Activated CD4-positive, alpha-beta T cell treated with anti-CD3 and anti-CD28 coated beads, Interleukin-2, amount 50 U/mL, for 24 hours (primary cell): ENCODE measurements around the gene SCAF4.
"Not testable (repeated sequence)": the region's sequence is repeated elsewhere in the genome, so short reads cannot be mapped to it uniquely, and the experiment has no call there.

Source experiments
- DNase-seq, 2 donors: peaks; one replicate each; pipeline ENCODE4 v3.0.0-alpha.2; 2020; ENCODE audit warnings: low read depth in 1 of 2, low spot score in 1 of 2

The SCAF4 gene

DNA sequence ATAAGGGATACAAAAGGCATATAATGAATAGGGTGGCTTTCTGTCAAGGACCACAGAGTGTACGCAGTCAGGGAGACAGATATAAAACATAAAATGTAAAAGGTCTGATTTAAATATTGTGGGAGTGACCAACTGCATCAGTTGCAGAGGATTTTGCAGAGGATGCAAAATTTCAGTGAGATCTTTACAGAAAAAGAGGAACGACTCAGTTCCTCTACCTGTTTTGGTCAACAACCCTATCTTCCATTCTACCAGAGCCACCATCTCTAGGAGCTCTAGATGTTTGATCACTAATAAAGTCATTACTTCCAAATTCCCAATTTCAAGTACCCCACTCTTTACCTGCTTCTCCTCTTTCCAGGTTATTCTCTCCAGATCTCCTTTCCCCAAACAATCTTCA, 56.0 kb downstream of the SCAF4 start:
- DNase-seq, result no peak

DNA sequence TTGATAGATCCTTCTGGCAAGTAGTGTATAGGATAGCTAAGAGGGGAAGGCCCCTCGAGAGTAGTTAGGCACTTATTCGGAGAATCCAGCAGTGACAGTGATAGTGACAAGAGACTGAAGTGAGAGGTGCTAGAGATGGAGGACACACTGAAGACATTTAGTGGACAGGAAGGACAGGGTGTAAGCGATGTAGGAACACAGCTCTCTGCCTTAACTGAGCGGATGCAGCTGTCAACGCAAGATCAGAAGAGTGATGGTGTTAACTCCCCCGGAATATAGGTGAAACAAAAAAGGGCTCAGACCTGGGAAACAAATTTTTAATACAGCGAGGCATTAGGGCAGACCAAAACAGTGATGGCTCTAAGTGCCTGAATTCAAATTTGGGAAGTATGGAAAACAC, 56.6 kb downstream of the SCAF4 start:
- DNase-seq, result no peak

DNA sequence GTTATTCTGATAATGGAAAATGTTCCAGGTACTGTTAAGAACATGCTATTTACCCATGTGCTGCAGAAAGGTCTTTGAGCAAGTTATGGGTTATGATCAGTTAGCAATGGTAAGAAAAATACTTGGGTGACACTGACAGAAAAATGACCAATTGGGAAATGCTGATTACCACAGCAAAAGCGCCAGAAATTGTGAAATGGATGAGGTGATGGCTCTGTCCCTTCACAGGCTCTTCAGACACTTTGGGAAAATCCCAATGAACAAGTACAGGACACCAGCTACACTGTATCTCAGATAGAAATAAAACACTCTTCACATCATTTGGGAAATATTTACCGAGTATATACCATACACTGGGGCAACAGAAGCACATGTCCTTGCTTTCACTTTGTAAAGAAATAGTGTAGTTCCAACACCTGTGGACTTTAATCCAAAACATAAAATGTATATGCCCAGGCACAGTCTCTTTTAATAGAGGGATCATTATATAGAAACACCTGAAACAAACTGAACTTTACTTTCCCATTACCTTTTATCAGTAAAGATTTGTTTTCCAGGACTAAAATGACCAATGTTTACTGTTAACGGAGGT, 58.5 kb downstream of the SCAF4 start:
- no peak for DNase-seq

DNA sequence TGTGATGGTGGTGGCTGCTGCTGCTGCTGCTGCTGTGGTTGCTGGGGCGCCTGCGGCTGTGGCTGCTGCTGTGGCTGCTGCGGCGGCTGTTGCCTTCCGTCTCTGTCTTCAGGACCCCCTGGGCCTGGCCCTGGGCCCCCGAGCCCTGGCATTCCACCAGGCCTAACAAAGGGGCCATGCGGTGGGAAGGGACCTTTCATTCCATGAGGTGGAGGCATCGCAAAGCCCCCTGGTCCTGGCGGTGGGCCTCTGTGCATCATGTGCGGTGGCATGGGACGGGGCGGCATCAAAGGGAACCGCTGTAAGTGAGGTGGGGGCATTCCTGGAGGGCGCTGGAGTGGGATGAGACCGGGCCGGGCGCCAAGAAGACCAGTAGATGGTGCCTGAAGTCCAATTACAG, 60.0 kb downstream of the SCAF4 start:
- DNase-seq, result no peak

DNA sequence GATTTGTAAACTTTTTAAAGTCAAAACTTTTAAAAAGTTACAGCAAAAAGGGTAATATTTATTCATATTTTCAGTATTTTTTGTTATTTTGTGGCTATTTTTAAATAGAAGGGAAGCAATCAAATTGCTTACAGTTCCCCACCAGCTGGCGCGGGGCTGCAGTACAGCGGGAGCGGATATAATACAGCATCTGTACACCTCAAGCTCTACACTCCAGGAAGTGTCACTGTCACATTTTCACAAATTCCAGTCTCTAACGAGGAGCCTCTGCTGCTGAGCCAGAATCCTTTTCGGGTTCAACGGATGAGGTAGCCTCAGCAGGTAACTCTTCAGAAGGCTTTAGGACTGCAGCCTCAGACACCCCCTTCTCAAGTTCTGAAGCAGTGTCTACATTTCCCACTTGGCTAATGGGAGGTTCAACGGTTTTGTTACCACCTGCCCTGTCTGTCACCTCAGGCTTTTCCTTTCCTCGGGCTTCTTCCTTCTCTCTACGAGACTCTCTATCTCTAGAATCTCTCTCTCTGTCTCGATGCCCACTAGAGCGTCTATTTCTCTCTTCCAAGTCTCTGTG, 60.7 kb downstream of the SCAF4 start:
- no peak for DNase-seq

DNA sequence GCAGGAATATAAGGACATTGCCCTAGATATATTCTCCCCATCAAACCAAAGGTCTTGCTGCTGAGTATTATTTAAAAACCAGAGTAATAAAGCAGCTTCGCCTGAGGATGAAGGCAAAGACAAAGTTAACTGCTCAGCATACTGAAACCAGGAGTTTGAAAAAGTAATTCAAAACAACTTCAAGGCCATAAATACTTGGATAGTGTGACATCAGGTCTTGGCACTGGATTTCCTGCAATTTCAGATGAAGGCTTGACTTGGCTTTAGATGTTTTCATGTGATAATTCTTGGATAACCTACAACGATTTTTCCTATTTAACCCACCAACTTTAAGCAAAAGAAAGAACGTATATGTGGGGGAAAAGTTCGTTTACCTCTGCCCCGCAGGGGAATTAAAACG, 61.8 kb downstream of the SCAF4 start:
- DNase-seq, result no peak

DNA sequence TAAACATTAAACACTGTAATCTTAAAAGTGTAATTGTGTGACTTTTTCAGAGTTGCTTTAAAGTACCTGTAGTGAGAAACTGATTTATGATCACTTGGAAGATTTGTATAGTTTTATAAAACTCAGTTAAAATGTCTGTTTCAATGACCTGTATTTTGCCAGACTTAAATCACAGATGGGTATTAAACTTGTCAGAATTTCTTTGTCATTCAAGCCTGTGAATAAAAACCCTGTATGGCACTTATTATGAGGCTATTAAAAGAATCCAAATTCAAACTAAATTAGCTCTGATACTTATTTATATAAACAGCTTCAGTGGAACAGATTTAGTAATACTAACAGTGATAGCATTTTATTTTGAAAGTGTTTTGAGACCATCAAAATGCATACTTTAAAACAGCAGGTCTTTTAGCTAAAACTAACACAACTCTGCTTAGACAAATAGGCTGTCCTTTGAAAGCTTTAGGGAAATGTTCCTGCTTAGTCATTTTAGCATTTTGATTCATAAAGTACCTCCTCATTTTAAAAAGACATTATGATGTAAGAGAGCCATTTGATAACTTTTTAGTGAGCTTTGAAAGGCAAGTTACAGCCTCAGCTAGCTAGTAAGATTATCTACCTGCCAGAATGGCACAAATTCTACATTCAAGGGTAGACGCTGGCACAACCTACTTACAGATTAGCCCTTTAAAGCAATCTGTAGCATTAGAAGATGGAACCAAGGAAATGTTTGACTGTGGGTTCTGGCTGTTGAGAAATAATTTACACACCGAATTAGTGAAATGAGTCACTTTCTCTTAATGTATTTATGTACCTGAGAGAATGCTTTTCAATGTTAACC, 63.0 kb downstream of the SCAF4 start:
- DNase-seq, result no peak

DNA sequence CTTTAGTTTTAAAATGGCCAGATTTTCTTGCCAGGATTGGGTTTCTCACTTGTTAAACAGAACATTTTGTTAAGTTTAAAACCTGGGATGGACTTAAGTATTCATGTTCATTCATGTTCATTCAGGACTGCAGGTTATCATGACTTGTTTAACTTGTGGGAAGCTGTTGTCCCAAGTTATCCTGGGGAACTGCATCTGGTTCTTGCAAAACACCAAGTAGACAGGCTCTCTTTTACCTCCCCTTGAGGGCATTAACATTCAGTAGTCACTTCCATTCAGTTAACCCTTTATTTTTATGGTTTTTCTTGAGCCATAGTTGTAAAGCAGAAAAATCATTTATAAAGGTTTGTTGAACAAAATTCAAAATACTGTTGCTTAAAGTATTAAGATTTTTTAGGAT, 64.3 kb downstream of the SCAF4 start:
- DNase-seq, result no peak

DNA sequence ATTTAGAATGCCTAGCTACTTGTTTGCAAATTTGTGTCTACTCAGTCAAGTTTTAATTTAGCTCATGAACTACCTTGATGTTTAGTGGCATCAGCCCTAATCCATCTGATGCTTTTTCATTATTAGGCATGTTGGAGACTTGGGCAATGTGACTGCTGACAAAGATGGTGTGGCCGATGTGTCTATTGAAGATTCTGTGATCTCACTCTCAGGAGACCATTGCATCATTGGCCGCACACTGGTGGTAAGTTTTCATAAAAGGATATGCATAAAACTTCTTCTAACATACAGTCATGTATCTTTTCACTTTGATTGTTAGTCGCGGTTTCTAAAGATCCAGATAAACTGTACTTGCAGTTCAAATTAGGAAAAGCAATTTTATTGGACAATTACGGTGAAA, 64.8 kb downstream of the SCAF4 start:
- no peak for DNase-seq

DNA sequence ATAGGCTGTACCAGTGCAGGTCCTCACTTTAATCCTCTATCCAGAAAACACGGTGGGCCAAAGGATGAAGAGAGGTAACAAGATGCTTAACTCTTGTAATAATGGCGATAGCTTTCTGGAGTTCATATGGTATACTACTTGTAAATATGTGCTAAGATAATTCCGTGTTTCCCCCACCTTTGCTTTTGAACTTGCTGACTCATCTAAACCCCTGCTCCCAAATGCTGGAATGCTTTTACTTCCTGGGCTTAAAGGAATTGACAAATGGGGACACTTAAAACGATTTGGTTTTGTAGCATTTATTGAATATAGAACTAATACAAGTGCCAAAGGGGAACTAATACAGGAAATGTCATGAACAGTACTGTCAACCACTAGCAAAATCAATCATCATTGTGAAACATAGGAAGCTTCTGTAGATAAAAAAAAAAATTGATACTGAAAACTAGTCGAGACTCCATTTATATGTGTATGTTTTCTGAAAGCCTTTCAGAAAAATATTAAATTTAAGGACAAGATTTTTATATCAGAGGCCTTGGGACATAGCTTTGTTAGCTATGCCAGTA, 65.4 kb downstream of the SCAF4 start:
- DNase-seq, result no peak

DNA sequence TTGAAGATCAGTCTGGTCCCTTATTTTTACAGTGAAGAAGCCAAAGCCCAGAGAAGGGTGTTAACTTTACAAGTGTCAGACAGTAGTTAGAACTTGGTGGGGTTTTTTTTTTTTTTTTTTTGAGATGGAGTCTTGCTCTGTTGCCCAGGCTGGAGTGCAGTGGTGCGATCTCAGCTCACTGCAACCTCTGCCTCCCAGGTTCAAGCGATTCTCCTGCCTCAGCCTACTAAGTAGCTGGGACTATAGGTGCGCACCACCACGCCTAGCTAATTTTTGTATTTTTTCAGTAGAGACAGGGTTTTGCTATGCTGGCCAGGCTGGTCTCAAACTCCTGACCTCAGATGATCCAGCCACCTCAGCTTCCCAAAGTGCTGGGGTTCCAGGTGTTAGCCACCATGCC, 66.0 kb downstream of the SCAF4 start:
- DNase-seq, result not testable (repeated sequence)

DNA sequence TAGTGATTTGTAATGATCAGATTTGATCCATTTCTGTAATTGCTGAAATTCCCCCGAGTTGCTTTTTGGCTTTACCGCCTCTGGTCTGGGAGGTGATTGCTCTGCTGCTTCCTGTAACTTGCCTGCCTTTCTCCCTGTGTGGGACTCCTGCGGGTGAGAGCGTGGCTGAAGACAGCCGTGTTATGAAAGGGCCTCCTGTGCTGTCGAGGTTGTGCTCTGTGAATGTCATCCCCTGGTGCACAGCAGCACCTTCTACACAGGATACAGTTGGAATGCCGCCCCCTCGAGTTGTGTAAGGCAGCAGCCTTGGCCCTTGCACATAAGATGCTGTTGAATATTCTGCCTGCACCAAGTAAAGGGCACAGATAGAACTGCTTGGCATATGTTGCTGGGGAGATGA, 66.5 kb downstream of the SCAF4 start:
- DNase-seq, result no peak

DNA sequence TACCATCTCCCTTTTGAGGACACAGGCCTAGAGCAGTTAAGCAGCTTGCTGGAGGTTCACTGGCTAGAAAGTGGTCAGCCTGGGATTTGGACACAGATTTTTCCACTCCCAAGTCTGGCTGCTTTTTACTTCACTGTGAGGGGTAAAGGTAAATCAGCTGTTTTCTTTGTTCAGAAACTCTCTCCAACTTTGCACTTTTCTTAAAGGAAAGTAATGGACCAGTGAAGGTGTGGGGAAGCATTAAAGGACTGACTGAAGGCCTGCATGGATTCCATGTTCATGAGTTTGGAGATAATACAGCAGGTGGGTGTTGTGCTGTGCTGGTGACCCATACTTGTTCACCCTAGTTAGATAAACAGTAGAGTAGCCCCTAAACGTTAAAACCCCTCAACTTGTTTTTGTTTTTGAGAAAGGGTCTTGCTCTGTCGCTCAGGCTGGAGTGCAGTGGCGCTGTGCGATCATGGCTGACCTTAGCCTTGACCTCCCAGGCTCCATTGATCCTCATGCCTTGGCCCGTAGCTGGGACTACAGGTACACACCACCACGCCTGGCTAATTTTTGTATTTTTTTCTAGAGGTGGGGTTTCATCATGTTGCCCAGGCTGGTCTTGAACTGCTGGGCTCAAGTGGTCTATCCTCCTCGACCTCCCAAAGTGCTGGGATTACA, 68.2 kb downstream of the SCAF4 start:
- DNase-seq, result no peak

DNA sequence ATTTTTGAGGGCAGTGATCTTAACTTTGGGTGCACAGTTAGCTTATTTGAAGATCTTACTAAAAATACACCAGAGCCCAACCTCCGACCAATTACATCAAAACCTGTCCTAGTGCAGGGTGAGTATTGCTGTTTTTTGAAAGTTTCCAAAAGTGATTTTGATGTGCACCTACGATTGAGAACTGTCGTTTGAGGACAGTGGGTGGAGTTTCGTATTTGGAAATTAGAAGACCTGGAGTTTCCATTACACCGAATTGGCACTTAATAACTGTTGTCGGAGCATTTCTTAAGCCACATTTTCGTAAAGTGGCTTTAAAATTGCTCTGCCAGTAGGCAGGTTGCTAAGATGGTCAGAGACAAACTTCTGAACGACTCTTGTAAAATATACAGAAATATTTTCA, 71.3 kb downstream of the SCAF4 start:
- DNase-seq, result no peak

DNA sequence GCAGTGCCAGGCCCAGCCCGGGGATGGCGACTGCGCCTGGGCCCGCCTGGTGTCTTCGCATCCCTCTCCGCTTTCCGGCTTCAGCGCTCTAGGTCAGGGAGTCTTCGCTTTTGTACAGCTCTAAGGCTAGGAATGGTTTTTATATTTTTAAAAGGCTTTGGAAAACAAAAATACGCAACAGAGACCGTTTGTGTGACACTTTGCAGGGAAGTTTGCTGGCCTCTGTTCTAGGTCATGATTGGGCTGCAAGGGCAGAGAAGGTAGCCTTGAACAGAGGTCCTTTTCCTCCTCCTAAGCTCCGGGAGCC, 71.7 kb downstream of the SCAF4 start:
- no peak for DNase-seq

DNA sequence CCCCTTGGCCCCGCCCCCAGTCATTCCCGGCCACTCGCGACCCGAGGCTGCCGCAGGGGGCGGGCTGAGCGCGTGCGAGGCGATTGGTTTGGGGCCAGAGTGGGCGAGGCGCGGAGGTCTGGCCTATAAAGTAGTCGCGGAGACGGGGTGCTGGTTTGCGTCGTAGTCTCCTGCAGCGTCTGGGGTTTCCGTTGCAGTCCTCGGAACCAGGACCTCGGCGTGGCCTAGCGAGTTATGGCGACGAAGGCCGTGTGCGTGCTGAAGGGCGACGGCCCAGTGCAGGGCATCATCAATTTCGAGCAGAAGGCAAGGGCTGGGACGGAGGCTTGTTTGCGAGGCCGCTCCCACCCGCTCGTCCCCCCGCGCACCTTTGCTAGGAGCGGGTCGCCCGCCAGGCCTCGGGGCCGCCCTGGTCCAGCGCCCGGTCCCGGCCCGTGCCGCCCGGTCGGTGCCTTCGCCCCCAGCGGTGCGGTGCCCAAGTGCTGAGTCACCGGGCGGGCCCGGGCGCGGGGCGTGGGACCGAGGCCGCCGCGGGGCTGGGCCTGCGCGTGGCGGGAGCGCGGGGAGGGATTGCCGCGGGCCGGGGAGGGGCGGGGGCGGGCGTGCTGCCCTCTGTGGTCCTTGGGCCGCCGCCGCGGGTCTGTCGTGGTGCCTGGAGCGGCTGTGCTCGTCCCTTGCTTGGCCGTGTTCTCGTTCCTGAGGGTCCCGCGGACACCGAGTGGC, 72.2 kb downstream of the SCAF4 start, which contains the start of gene SOD1:
TSS of gene SOD1 (plus strand) at position 158 of the 723 bp plus-strand sequence. CDS start at position 235, 77 bp downstream.
- peak; percentile 90 to 92 for DNase-seq

DNA sequence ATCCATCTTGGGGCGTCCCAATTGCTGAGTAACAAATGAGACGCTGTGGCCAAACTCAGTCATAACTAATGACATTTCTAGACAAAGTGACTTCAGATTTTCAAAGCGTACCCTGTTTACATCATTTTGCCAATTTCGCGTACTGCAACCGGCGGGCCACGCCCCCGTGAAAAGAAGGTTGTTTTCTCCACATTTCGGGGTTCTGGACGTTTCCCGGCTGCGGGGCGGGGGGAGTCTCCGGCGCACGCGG, 72.7 kb downstream of the SCAF4 start:
- DNase-seq, result no peak

DNA sequence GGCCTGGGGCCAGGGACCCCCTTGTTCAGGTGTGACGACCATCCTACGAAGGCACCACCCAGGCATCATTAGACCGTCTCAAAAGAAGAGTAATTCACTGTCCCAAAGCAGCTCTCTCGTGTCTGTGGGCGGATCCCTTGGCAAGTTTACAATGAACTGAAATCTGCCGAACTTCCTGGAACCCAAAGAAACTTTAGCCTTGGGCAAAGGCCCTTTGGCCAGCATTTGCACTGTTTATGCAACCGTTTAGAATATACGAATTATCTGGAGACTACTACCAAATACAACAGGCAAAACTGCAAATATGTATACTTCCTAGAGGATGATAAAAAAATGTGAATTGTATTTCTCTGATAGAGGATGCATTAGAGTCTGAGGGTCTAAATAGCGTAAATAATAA, 73.9 kb downstream of the SCAF4 start:
- no peak for DNase-seq

DNA sequence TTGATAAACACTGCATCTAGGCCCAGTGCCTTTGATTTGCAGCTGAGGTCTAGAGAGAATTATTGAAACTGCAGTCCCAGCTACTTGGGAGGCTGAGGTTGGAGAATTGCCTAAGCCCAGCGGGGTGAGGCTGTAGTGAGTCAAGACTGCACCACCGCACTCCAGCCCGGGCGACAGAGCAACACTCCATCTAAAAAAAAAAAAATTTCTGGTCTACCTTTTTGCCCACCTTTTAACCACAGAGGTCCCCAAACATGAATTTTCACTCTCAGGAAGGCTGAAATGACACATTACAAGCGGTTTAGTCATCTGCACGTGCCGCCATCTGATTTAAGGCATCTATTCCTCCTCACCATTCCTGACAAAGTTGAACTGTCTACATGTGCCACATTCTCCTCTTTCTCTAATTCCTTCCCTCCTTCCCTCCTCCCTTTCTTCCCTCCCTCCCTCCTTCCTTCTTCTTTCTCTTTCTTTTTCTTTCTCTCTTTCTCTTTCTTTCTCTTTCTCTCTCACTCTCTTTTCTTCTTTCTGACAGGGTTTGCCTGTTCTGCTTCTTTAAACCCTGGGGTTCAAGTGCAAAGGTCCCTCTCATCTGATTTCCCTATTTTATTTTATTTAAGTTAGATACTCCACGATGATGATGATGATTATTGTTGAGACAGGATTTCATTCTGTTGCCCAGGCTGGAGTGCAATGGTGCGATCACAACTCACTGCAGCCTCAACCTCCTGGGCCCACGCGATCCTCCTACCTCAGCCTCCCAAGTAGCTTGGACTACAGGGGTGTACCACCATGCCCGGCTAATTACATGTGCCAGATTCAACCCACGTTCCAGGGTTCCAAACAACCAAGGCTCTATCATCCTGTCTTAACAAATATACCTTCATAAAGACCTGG, 75.5 kb downstream of the SCAF4 start:
- peak in 1 of 2 donors; percentile 43 for DNase-seq

DNA sequence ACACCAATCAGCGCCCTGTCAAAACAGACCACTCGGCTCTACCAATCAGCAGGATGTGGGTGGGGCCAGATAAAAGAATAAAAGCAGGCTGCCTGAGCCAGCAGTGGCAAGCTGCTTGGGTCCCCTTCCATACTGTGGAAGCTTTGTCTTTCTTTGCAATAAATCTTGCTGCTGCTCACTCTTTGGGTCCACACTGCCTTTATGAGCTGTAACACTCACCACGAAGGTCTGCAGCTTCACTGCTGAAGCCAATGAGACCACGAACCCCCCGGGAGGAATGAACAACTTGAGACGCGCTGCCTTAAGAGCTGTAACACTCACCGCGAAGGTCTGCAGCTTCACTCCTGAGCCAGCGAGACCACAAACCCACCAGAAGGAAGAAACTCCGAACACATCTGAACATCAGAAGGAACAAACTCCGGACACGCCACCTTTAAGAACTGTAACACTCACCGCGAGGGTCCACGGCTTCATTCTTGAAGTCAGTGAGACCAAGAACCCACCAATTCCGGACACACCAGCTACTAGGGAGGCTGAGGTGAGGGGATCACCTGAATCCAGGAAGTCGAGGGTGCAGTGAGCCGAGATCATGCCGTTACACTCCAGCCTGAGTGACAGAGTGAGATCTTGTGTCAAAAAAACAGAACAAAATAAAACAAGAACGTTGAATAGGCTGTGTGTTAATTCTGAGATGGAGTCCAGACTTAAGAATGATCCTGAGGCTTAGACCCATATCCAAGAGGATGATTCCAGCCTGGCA, 76.9 kb downstream of the SCAF4 start:
- not testable (repeated sequence) for DNase-seq
